Measurements from ENCODE around the gene ADARB1.
"Not testable (repeated sequence)": the region's sequence is repeated elsewhere in the genome, so short reads cannot be mapped to it uniquely, and the experiment has no call there.

Gene ADARB1

DNA sequence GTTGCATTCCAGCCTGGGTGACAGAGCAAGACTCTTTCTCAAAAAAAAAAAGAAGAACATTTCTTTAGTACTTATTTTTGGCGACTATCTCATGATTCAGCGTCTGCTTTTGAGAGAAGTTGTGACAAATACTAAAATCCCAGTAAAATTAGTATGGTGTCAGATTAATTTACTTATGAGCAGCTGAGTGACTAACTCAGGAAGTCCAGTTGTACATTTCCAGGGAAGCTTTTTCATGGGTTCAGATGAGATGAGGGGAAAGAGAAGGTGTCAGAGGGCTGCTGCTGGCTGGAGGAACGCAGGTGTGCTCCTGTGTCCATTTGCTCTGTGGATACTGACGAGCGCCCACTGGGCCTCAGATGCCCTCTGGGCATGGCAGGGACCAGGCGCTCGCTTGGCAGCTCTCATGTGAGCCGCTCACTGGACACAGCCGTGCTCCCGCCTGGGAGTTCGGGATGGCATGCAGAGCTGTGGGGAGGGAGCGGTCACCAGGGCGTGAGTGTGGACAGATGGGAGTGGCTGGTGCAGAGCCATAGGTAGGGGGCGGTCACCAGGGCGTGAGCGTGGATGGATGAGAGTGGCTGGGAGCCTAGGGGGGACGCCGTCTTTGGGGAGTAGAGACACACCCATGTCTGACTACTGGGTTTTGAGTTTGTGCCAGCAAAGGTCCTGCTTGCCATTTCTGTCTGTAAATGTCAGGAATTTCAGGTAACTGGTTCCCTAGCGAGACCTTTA is 55.0 kb downstream of the ADARB1 start:
- TF ChIP-seq, protein P1, sequence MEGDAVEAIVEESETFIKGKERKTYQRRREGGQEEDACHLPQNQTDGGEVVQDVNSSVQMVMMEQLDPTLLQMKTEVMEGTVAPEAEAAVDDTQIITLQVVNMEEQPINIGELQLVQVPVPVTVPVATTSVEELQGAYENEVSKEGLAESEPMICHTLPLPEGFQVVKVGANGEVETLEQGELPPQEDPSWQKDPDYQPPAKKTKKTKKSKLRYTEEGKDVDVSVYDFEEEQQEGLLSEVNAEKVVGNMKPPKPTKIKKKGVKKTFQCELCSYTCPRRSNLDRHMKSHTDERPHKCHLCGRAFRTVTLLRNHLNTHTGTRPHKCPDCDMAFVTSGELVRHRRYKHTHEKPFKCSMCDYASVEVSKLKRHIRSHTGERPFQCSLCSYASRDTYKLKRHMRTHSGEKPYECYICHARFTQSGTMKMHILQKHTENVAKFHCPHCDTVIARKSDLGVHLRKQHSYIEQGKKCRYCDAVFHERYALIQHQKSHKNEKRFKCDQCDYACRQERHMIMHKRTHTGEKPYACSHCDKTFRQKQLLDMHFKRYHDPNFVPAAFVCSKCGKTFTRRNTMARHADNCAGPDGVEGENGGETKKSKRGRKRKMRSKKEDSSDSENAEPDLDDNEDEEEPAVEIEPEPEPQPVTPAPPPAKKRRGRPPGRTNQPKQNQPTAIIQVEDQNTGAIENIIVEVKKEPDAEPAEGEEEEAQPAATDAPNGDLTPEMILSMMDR (IDR thresholded peaks at IDR 0.05; ENCODE audit: insufficient read depth, low read length, poor library complexity, severe bottlenecking), result no peak
- Histone ChIP-seq H3K36me3 (ENCODE audit: control insufficient read depth, insufficient read depth, low read length) (no peaks in the 10 kb centered on the region), H3K4me3 (replicated peaks; ENCODE audit: low read depth, low read length) (no peak overlapping the region), H3K27me3 (replicated peaks; ENCODE audit: control insufficient read depth, insufficient read depth, low read length) (peaks cover 1% of the 10 kb centered on the region)
- DNase-seq (ENCODE audit: extremely low read depth, insufficient read length), result no peak

DNA sequence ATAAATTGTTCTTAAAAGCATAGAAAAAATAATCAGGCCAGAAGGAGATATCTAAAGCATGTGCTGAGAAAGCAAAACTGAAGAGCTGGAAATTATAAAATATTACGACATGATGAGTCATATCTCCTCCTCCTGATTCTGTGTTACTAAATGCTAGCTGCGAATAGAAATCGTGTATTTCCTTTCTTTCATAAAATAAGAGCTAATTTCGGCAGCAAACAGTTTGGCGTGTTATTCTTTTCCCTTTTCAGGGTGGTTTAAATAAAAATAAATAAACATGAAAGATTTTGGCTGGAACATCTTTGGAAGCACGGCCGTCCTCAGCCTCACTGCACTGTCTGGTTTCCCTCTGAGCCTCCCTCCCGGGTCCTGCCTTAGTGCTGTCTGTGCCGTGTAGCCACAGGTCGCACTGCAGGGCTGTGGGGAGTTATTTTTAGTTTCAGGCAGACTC is 56.0 kb downstream of the ADARB1 start:
- peaks cover 1% of the 10 kb centered on the region for H3K27me3 ChIP-seq (replicated peaks; ENCODE audit: control insufficient read depth, insufficient read depth, low read length)
- H3K36me3 ChIP-seq (ENCODE audit: control insufficient read depth, insufficient read depth, low read length), result no peaks in the 10 kb centered on the region
- no peak for DNase-seq (ENCODE audit: extremely low read depth, insufficient read length)
- no peak overlapping the region for H3K4me3 ChIP-seq (replicated peaks; ENCODE audit: low read depth, low read length)
- TF ChIP-seq, protein P1 (IDR thresholded peaks at IDR 0.05; ENCODE audit: insufficient read depth, low read length, poor library complexity, severe bottlenecking), result no peak

DNA sequence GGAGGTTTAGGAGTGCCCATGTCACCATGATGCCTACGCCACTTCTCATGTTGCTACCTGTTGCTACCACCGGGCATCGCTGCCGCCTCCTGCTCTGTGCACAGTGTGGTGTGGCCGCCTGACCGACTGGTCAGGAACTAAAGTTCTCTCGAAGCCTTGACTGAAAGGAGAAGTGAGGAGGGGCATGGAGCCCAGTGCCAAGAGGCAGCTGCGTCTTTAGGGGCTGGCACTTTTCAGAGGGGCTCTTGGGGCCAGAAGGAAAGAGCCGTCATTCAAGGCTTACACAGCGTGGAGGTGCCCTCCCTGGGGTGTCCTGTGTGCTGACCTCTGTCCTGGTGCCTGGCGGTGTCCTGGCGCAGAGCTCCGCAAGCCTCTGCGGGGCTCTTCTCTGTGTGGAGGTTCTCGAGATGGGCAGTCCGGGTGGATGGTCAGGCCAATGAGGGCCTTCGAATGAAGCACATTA is 57.2 kb downstream of the ADARB1 start:
- H3K27me3 ChIP-seq (replicated peaks; ENCODE audit: control insufficient read depth, insufficient read depth, low read length), result no peaks in the 10 kb centered on the region; the same call in none of the 2 replicates
- H3K36me3 ChIP-seq (ENCODE audit: control insufficient read depth, insufficient read depth, low read length), result no peaks in the 10 kb centered on the region
- no peak overlapping the region for H3K4me3 ChIP-seq (replicated peaks; ENCODE audit: low read depth, low read length)
- no peak for DNase-seq (ENCODE audit: extremely low read depth, insufficient read length)
- TF ChIP-seq, protein P1 (IDR thresholded peaks at IDR 0.05; ENCODE audit: insufficient read depth, low read length, poor library complexity, severe bottlenecking), result no peak

DNA sequence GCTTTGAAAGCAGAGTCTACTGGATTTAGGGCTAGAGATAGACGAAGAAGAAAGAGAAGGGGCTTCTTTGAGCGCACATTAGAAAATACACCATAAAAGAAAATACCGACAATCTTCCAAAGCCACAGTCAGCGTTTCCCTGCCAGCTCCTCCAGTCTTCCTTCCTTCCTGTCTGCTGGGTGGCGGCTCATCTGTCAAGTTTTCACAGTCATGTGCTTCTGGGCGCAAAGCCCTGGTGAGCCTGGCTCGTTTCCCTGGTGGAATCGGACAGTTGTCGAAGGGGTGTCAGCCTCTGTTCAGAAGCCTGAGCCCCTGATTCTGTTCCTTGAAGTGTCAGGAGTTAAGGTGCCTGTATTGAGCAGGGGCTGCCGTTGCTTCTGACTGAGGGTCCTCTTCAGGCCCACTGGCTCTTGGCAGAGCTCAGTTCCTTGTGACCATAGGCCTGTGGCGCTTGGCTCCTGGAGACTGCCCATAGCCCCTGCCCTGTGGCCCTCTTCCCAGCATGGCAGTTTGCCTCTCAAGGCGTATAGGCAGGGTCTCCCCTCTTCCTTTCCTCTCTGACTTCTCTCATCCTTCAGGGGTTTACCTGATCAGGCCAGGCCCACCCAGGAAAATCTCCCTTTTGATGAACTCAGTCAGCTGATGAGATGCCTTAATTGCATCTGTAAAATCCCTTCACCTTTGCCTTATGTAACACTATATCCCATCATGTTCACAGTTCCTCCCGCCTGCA is 58.6 kb downstream of the ADARB1 start:
- Histone ChIP-seq H3K36me3 (ENCODE audit: control insufficient read depth, insufficient read depth, low read length) (no peaks in the 10 kb centered on the region), H3K27me3 (replicated peaks; ENCODE audit: control insufficient read depth, insufficient read depth, low read length) (no peaks in the 10 kb centered on the region; the same call in 1 of the 2 replicates), H3K4me3 (replicated peaks; ENCODE audit: low read depth, low read length) (no peak overlapping the region)
- DNase-seq (ENCODE audit: extremely low read depth, insufficient read length), result no peak
- TF ChIP-seq, protein P1 (IDR thresholded peaks at IDR 0.05; ENCODE audit: insufficient read depth, low read length, poor library complexity, severe bottlenecking), result no peak

DNA sequence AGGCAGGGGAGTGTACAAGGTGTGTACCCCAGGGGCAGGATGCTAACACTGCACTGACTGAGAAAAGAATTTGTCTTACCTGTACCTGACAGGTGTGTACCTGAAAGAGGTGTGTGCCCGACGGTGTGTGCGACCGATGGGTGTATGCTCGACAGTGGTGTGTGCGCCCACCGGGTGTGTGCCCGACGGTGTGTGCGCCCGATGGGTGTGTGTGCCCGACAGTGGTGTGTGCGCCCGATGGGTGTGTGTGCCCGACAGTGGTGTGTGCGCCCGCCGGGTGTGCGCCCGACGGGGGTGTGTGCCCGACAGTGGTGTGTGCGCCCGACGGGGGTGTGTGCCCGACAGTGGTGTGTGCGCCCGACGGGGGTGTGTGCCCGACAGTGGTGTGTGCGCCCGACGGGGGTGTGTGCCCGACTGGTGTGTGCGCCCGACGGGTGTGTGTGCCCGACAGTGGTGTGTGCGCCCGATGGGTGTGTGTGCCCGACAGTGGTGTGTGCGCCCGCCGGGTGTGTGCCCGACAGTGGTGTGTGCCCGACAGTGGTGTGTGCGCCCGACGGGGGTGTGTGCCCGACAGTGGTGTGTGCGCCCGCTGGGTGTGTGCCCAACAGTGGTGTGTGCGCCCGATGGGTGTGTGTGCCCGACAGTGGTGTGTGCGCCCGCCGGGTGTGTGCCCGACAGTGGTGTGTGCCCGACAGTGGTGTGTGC is 59.3 kb downstream of the ADARB1 start:
- H3K4me3 ChIP-seq (replicated peaks; ENCODE audit: low read depth, low read length); H3K36me3 ChIP-seq (ENCODE audit: control insufficient read depth, insufficient read depth, low read length); DNase-seq (ENCODE audit: extremely low read depth, insufficient read length); H3K27me3 ChIP-seq (replicated peaks; ENCODE audit: control insufficient read depth, insufficient read depth, low read length): not testable (repeated sequence)
